ENCODE measurements around the gene TRNP1. TPM values are rescaled to one million over a fixed set of nuclear protein-coding genes. Genes with fewer than 3 reads are reported as not detected.

Gene TRNP1
- polyA plus RNA-seq, 1 experiment, result 50.7 TPM

GRCh38 chr1:27009601-27010197, 16.2 kb downstream of the TRNP1 start:
- DNase-seq (ENCODE audit: low read depth, low spot score), result no peak
- TF ChIP-seq CTCF (IDR thresholded peaks at IDR 0.05; ENCODE audit: low read depth, low read length), result no peak
- ChIA-PET CTCF (interaction anchor here (1.6 to 2.9 kb wide), 3 partner anchors 11 to 87 kb away, joined by 4 to 24 read pairs (median 4); no protein-coding TSS in a partner anchor), POLR2A (interaction anchor here (1.6 to 1.7 kb wide), 2 partner anchors 11 to 25 kb away, joined by 3 to 11 read pairs; no protein-coding TSS in a partner anchor)
- peaks cover 5% of the 10 kb centered on the region; the same call in 1 of the 2 replicates for H3K9me3 ChIP-seq (ENCODE audit: control insufficient read depth, insufficient read depth, low read length)
- H3K27me3 ChIP-seq (ENCODE audit: control insufficient read depth, insufficient read depth, low read length), result no peaks in the 10 kb centered on the region
- H3K27ac ChIP-seq (ENCODE audit: low read depth, low read length), result no peak overlapping the region
- H3K4me3 ChIP-seq (ENCODE audit: low read depth, low read length), result no peak overlapping the region

- CTCF ChIA-PET, result interaction anchor here (1.6 to 2.9 kb wide), 2 partner anchors 12 to 86 kb away, joined by 4 to 24 read pairs; no protein-coding TSS in a partner anchor
- POLR2A ChIA-PET, result no interaction called here
- TF ChIP-seq CTCF (IDR thresholded peaks at IDR 0.05; ENCODE audit: low read depth, low read length), result no peak
- no peak for DNase-seq (ENCODE audit: low read depth, low spot score)
- Histone ChIP-seq H3K27ac (ENCODE audit: low read depth, low read length) (peak overlapping the region; percentile 52), H3K9me3 (ENCODE audit: control insufficient read depth, insufficient read depth, low read length) (peaks cover 5% of the 10 kb centered on the region; the same call in 1 of the 2 replicates), H3K4me3 (ENCODE audit: low read depth, low read length) (peak overlapping the region; percentile 23), H3K27me3 (ENCODE audit: control insufficient read depth, insufficient read depth, low read length) (no peaks in the 10 kb centered on the region)
Observed at GRCh38 chr1:27010226-27010994, 16.9 kb downstream of the TRNP1 start.

GRCh38 chr1:27011058-27011764, 17.7 kb downstream of the TRNP1 start:
- TF ChIP-seq CTCF (IDR thresholded peaks at IDR 0.05; ENCODE audit: low read depth, low read length), result no peak
- Histone ChIP-seq H3K9me3 (ENCODE audit: control insufficient read depth, insufficient read depth, low read length) (peaks cover 1% of the 10 kb centered on the region; the same call in 1 of the 2 replicates), H3K4me3 (ENCODE audit: low read depth, low read length) (peak overlapping the region; percentile 23), H3K27ac (ENCODE audit: low read depth, low read length) (peak overlapping the region; percentile 52), H3K27me3 (ENCODE audit: control insufficient read depth, insufficient read depth, low read length) (no peaks in the 10 kb centered on the region)
- CTCF ChIA-PET, result interaction anchor here (1.5 kb wide), 1 partner anchor 14 kb away, joined by 11 read pairs; no protein-coding TSS in a partner anchor
- POLR2A ChIA-PET, result no interaction called here
- DNase-seq (ENCODE audit: low read depth, low spot score), result no peak

GRCh38 chr1:27011976-27012563, 18.6 kb downstream of the TRNP1 start:
- no peaks in the 10 kb centered on the region for H3K27me3 ChIP-seq (ENCODE audit: control insufficient read depth, insufficient read depth, low read length)
- ChIA-PET CTCF (interaction anchor here (0.5 to 1.5 kb wide), 3 partner anchors 15 to 545 kb away, joined by 3 to 11 read pairs (median 4); no protein-coding TSS in a partner anchor), POLR2A (interaction anchor here (0.6 to 1.7 kb wide), 11 partner anchors 8 to 143 kb away, joined by 3 to 15 read pairs (median 3); partner anchors contain the start of genes SLC9A1 and TRNP1)
- TF ChIP-seq CTCF (IDR thresholded peaks at IDR 0.05; ENCODE audit: low read depth, low read length), result no peak
- H3K9me3 ChIP-seq (ENCODE audit: control insufficient read depth, insufficient read depth, low read length), result no peaks in the 10 kb centered on the region
- peak overlapping the region; percentile 53 for H3K4me3 ChIP-seq (ENCODE audit: low read depth, low read length)
- no peak for DNase-seq (ENCODE audit: low read depth, low spot score)
- H3K27ac ChIP-seq (ENCODE audit: low read depth, low read length), result no peak overlapping the region
